ENCODE data around the gene RTN4R. TPM values are rescaled to one million over a fixed set of nuclear protein-coding genes. Genes with fewer than 3 reads are reported as not detected.

RTN4R gene
- total RNA-seq, 1 experiment from 2014 or later: 16.3 TPM

DNA sequence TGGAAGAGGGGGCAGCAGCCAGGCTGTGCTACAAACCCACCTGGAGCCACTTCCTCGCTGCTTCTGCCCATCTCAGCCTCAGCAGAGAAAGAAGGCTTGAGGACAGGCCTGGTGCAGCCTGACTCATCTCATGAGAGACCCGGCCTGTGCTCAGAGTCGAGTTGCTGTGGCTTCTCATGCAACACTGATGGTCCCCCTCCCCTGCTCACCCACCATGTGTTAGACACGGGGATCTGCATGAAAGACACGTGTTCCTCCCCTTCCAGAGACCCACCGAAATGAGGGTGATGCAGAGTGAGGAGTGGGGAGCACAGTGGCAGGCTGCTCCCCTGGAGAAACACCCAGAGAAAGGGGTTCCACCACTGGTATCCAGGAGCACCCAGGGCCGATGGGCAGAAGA, 15.0 kb downstream of the RTN4R start:
- Histone ChIP-seq H3K36me3 (ENCODE audit: control insufficient read depth, insufficient read depth, low read length) (no peaks in the 10 kb centered on the region), H3K9me3 (ENCODE audit: control insufficient read depth, insufficient read depth, low read depth, low read length) (no peaks in the 10 kb centered on the region), H3K27me3 (ENCODE audit: control insufficient read depth, insufficient read depth, low read length) (no peaks in the 10 kb centered on the region), H3K4me3 (ENCODE audit: low read depth in 2 of 2, low read length in 2 of 2) (no peak overlapping the region), H3K27ac (ENCODE audit: low read length) (no peak overlapping the region), H3K4me1 (ENCODE audit: control insufficient read depth, insufficient read depth, low read length) (no peaks in the 10 kb centered on the region; the same call in 1 of the 2 replicates)
- DNase-seq (ENCODE audit: low read depth, low spot score) (no peak), ATAC-seq (no peak)
- in situ Hi-C loops (cut with HindIII; ENCODE audit: low pct_unique_long_range_greater_than_20kb, low sequenced_read_pairs) (no loop called here), intact Hi-C loops (cut with micrococcal nuclease; ENCODE audit: unreplicated experiment) (no loop called here)
- no TSS peak for BruUV-seq (replicated peaks)
- ChIA-PET POLR2A (no interaction called here), CTCF (no interaction called here)
- TF ChIP-seq TCF7L2 (IDR thresholded peaks at IDR 0.05; ENCODE audit: low read depth, low read length) (no peak), SIN3A (IDR thresholded peaks at IDR 0.05; ENCODE audit: borderline replicate concordance, insufficient read depth, low read depth, low read length) (no peak), POLR2AphosphoS5 (IDR thresholded peaks at IDR 0.05; ENCODE audit: low read depth, low read length) (no peak)
- TF ChIP-seq, protein P1, sequence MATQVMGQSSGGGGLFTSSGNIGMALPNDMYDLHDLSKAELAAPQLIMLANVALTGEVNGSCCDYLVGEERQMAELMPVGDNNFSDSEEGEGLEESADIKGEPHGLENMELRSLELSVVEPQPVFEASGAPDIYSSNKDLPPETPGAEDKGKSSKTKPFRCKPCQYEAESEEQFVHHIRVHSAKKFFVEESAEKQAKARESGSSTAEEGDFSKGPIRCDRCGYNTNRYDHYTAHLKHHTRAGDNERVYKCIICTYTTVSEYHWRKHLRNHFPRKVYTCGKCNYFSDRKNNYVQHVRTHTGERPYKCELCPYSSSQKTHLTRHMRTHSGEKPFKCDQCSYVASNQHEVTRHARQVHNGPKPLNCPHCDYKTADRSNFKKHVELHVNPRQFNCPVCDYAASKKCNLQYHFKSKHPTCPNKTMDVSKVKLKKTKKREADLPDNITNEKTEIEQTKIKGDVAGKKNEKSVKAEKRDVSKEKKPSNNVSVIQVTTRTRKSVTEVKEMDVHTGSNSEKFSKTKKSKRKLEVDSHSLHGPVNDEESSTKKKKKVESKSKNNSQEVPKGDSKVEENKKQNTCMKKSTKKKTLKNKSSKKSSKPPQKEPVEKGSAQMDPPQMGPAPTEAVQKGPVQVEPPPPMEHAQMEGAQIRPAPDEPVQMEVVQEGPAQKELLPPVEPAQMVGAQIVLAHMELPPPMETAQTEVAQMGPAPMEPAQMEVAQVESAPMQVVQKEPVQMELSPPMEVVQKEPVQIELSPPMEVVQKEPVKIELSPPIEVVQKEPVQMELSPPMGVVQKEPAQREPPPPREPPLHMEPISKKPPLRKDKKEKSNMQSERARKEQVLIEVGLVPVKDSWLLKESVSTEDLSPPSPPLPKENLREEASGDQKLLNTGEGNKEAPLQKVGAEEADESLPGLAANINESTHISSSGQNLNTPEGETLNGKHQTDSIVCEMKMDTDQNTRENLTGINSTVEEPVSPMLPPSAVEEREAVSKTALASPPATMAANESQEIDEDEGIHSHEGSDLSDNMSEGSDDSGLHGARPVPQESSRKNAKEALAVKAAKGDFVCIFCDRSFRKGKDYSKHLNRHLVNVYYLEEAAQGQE (IDR thresholded peaks at IDR 0.05; ENCODE audit: insufficient read depth in 1 of 2, low read depth in 2 of 2, low read length in 1 of 2): no peak
- TF ChIP-seq, protein P2, sequence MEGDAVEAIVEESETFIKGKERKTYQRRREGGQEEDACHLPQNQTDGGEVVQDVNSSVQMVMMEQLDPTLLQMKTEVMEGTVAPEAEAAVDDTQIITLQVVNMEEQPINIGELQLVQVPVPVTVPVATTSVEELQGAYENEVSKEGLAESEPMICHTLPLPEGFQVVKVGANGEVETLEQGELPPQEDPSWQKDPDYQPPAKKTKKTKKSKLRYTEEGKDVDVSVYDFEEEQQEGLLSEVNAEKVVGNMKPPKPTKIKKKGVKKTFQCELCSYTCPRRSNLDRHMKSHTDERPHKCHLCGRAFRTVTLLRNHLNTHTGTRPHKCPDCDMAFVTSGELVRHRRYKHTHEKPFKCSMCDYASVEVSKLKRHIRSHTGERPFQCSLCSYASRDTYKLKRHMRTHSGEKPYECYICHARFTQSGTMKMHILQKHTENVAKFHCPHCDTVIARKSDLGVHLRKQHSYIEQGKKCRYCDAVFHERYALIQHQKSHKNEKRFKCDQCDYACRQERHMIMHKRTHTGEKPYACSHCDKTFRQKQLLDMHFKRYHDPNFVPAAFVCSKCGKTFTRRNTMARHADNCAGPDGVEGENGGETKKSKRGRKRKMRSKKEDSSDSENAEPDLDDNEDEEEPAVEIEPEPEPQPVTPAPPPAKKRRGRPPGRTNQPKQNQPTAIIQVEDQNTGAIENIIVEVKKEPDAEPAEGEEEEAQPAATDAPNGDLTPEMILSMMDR (IDR thresholded peaks at IDR 0.05): no peak

DNA sequence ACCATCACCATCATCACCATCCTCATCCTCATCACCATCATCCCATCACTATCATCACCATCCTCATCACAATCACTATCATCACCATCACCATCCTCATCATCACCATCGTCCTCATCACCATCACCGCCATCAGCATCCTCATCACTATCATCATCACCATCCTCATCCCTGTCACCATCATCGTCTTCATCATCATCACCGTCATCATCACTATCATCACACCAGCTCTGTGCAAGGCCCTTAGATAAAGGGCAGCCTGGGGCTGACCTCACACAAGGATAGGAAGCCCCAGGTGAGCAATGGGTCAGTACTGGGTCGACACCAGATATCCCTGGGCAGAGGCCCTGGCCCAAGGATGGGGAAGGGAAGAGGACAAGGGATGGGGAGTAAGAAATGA, 16.1 kb downstream of the RTN4R start:
- no TSS peak for BruUV-seq (replicated peaks)
- no peaks in the 10 kb centered on the region for H3K9me3 ChIP-seq (ENCODE audit: control insufficient read depth, insufficient read depth, low read depth, low read length)
- CTCF ChIA-PET: no interaction called here
- H3K36me3 ChIP-seq (ENCODE audit: control insufficient read depth, insufficient read depth, low read length): no peaks in the 10 kb centered on the region
- ATAC-seq (no peak), DNase-seq (ENCODE audit: low read depth, low spot score) (no peak)
- H3K4me3 ChIP-seq (ENCODE audit: low read depth in 2 of 2, low read length in 2 of 2): no peak overlapping the region
- POLR2A ChIA-PET: no interaction called here
- intact Hi-C loops (cut with micrococcal nuclease; ENCODE audit: unreplicated experiment) (no loop called here), in situ Hi-C loops (cut with HindIII; ENCODE audit: low pct_unique_long_range_greater_than_20kb, low sequenced_read_pairs) (no loop called here)
- no peak overlapping the region for H3K27ac ChIP-seq (ENCODE audit: low read length)
- TF ChIP-seq TCF7L2 (IDR thresholded peaks at IDR 0.05; ENCODE audit: low read depth, low read length): no peak
- TF ChIP-seq, protein P1 (IDR thresholded peaks at IDR 0.05; ENCODE audit: insufficient read depth in 1 of 2, low read depth in 2 of 2, low read length in 1 of 2): no peak
- no peak for TF ChIP-seq SIN3A (IDR thresholded peaks at IDR 0.05; ENCODE audit: borderline replicate concordance, insufficient read depth, low read depth, low read length)
- no peak for TF ChIP-seq POLR2AphosphoS5 (IDR thresholded peaks at IDR 0.05; ENCODE audit: low read depth, low read length)
- TF ChIP-seq, protein P2 (IDR thresholded peaks at IDR 0.05): no peak
- H3K27me3 ChIP-seq (ENCODE audit: control insufficient read depth, insufficient read depth, low read length): no peaks in the 10 kb centered on the region
- H3K4me1 ChIP-seq (ENCODE audit: control insufficient read depth, insufficient read depth, low read length): no peaks in the 10 kb centered on the region; the same call in 1 of the 2 replicates

All from Panc1 (cell line).